ENCODE measurements around the gene SCUBE2.
A peak's percentile ranks its signal among the peaks of the same experiment; 100 is the strongest.

Gene SCUBE2

GRCh38 chr11:9073466-9074225 lies 17.8 kb downstream of the SCUBE2 start:
- no peak for DNase-seq

GRCh38 chr11:9072626-9073176 lies 18.7 kb downstream of the SCUBE2 start:
- no peak for DNase-seq

GRCh38 chr11:9071692-9072091 lies 19.7 kb downstream of the SCUBE2 start:
- DNase-seq: peak; percentile 43

- no peak for DNase-seq
Measured at GRCh38 chr11:9070749-9071491, 20.5 kb downstream of the SCUBE2 start.

- no peak for DNase-seq
Measured at GRCh38 chr11:9069862-9070470, 21.4 kb downstream of the SCUBE2 start.

- no peak for DNase-seq
Measured at GRCh38 chr11:9069256-9069655, 22.1 kb downstream of the SCUBE2 start.

GRCh38 chr11:9066433-9066925 lies 24.9 kb downstream of the SCUBE2 start:
- DNase-seq: no peak

GRCh38 chr11:9065607-9066432 lies 25.6 kb downstream of the SCUBE2 start:
- DNase-seq: no peak

GRCh38 chr11:9061807-9062206 lies 29.6 kb downstream of the SCUBE2 start:
- no peak for DNase-seq

GRCh38 chr11:9060700-9061111 lies 30.7 kb downstream of the SCUBE2 start:
- DNase-seq: peak; percentile 96

GRCh38 chr11:9059406-9059805 lies 32.0 kb downstream of the SCUBE2 start:
- no peak for DNase-seq

GRCh38 chr11:9057888-9058287 lies 33.5 kb downstream of the SCUBE2 start:
- no peak for DNase-seq

GRCh38 chr11:9057007-9057406 lies 34.4 kb downstream of the SCUBE2 start:
- DNase-seq: no peak

- DNase-seq: no peak
Measured at GRCh38 chr11:9056467-9056866, 34.9 kb downstream of the SCUBE2 start.

- DNase-seq: no peak
Measured at GRCh38 chr11:9053316-9054035, 37.9 kb downstream of the SCUBE2 start.

- no peak for DNase-seq
Measured at GRCh38 chr11:9052316-9052715, 39.1 kb downstream of the SCUBE2 start.

- DNase-seq: no peak
Measured at GRCh38 chr11:9049959-9050358, 41.4 kb downstream of the SCUBE2 start.

GRCh38 chr11:9047964-9048523 lies 43.4 kb downstream of the SCUBE2 start:
- no peak for DNase-seq

- DNase-seq: no peak
Measured at GRCh38 chr11:9046481-9046880, 44.9 kb downstream of the SCUBE2 start.

- DNase-seq: no peak
Measured at GRCh38 chr11:9042488-9042887, 48.9 kb downstream of the SCUBE2 start.

- DNase-seq: no peak
Measured at GRCh38 chr11:9041747-9042146, 49.7 kb downstream of the SCUBE2 start.

Measured in activated CD4-positive, alpha-beta T cell treated with anti-CD3 and anti-CD28 coated beads, Interleukin-10, Interleukin-2, amounts not matched to agents 100 ng/mL and 50 ng/mL, durations not matched to agents 16 hours and 8 hours (primary cell).